HG03060 (cell line): ENCODE results near the gene ST14.

Experiments used
- ATAC-seq: cut with Tn5 transposase; IDR thresholded peaks from one replicate; pipeline ENCODE4 v1.9.1; 2021; ENCODE audit warnings: low read depth, moderate number of reproducible peaks; ENCODE audit not compliant: unreplicated experiment

The ST14 gene

DNA sequence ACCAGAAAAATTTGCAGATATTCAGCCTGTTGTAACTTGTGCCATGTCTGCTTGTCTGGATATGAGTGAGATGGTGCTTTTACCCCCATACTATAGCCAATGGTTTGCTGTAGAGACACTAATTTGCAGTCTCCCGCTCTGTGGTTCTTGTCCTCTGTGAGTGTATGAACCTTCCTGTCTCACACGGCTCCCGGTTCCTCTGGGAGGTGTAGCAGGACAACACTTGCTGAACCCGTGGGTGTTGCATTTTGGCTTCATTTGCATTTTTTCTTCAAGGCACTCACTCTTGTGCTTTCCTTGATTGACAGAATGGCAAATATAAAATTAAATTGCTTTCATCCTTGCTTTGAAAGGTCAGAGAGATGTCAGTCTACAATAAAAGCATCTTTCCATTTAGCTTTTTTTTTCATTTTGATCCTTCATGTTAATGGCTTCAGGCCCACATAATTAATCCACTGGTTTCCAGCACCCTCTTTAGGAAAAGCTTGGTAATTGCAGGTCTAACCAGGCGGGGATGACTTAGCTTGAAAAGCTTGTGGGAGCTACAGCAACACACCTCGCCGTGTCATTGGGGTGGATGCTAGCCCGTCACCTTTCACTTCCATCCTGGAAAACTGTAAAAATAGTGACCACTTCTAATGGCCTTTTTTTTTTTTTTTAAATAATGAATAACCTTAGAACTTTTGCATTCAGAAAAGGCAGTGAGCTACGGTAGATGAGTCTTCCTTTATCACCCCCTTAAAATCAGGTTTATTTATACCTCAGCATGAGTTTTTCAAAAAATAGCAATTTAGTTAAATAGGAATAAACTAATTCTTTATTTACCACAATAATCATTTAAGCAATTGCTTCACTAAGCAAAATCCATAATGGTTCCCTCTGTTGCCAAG is 27.4 kb upstream of the ST14 start:
- no peak for ATAC-seq

DNA sequence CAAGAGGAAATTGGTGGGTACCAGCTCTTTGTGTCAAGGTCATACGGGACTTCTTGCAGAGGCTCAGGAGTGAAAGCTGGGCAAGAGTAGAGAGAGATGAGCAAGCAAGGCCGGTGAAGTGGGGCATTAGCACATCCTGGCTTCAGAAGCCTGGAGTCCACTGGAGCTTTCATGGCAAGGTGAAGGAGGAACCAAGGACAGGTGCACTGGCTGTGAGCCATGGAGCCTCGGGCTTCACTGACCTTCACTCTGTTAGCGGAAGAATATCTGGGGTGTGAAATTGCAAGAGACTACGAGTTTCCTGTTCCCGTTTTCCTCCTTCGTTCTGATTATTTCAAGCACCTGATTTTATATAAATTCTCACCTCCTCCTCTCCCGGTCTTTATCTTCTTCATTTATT is 25.9 kb upstream of the ST14 start:
- ATAC-seq = no peak

DNA sequence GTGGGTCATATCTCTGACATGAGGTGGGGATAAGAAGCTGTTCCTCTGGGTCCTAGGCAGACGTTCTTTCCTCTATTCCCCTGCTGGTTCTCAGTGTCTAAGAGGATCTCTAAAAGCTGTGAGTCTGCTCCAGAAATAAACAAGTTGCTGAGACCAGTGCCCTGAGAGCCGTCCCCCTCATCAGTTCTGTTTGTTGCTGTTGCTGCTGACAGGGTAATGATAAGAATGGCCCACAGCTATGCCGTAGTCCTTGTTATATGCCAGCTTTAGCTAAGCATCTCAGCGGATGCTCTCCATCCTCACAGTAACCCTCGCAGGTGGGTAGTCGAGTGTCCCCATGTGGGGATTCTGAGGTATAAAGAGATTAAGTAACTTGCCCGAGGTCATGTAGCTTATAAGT is 23.5 kb upstream of the ST14 start:
- ATAC-seq = no peak

DNA sequence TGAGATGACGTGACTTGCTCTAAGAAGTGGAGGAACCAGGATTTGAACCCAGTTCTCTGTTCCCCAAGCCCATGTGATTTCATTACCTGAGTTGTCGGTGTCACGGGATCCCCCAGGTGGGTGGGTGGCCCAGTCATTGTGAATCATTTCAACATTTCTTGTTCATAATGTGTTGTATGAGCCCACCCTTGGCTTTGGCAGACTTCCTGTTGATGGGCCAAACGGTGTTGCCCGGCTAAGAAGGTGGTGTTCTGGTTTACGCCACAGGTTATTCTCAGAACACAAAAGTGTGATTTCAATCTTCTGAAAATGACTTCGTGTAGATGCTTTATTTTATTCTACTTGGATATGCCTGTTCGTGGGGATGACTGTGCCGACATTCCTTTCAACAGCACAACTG is 21.6 kb upstream of the ST14 start:
- ATAC-seq = no peak

DNA sequence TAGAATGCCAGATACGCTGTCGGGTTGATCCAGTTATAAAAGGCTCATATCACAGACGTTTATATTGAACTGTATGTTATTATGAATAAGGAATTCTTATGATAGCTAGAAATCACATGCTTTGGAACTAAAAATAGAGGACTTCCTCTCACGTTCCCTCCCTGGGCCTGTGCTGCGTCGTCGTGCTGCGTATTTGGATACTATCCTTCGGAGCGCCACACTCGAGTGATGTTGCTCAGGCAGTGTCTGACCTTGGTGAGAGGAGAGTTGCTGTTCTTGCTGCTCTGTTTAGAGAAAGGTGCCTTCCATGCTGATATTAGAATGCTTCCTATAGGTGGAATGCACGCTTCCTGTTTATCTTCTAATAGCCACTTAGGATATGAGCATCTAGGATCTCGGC is 20.2 kb upstream of the ST14 start:
- ATAC-seq = no peak

DNA sequence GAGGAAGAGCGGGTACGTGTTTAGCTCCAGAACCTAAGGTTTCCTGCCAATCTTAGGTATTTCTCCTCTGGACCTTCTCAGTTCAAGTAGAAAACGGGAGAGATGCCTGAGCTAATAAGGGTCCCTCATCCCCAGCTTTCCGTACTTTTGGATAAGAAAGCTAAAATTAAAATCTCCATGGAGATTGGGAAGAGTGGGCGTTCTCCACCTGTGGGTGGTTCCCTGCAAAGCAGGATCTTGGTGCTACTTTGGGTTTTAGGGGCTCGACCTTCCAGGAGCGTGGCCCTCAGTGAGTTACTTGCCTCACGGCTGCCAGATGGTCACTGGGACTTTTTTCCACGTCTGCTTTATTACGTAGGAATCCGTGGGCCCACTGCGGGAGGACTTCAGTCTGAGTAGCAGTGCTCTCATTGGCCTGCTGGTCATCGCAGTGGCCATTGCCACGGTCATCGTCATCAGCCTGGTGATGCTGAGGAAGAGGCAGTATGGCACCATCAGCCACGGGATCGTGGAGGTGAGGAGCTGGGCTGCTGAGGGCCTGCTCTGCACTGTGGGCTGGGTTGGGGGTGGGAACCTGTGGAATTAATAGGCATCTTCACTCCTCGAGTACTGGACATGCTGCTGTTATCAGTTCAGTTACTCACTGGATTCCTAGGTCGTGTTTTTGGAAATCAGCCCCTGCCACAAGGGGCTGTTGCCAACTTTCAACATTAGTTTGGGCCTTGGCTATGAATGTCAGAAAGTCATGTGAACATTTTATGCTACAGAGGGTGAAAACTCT is 17.8 kb upstream of the ST14 start:
- no peak for ATAC-seq

DNA sequence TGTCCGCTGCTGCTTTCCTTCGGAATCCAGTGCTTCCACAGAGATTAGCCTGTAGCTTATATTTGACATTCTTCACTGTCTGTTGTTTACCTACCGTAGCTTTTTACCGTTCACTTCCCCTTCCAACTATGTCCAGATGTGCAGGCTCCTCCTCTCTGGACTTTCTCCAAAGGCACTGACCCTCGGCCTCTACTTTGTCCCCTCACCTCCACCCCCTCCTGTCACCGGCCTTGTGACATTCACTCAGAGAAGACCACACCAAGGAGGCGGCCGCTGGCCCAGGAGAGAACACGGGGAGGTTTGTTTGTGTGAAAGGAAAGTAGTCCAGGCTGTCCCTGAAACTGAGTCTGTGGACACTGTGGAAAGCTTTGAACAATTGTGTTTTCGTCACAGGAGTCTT is 15.4 kb upstream of the ST14 start:
- ATAC-seq = no peak

DNA sequence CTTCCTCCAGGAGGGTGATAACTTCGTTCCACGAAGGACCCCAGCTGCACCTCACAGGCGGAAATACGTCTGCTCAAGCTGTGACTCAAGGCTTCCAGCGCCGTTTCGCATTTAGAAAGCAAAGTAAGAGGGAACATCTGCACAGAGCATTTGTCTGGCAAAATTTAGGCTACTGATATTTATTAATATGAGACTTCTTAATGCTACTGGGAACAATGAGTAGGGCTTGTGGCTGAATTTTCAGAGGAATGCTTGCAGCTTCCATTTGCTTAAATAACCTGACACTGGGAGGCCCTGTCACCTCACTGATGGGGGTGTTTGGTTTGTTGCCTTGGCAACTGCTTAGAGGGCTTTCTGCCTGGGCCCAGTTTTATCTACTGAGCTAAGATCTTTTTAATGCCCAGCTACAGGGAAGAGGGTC is 14.7 kb upstream of the ST14 start:
- ATAC-seq = no peak

DNA sequence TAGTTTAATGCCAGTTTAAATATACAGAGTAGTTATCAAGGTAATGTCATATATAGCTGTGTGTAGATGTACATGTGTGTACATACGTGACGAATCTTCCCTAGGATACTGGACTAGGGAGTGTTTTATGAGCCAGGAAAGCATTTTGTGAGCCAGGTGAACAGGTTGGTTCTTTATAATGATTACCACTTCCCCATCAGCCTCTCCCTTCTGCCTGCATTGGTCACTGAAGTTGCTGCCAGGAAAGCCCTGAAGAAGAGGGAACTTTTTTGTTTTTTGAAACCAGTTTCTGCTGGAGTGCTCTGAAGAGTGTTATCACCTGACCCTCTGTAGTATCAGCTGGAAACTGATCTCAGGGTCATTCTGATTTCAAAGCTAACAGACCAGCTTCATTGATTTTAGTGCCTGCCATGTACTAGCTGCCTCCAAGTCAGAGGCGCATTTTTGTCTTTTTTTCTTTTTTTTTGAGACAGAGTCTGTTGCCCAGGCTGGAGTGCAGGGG is 14.2 kb upstream of the ST14 start:
- ATAC-seq = no peak

DNA sequence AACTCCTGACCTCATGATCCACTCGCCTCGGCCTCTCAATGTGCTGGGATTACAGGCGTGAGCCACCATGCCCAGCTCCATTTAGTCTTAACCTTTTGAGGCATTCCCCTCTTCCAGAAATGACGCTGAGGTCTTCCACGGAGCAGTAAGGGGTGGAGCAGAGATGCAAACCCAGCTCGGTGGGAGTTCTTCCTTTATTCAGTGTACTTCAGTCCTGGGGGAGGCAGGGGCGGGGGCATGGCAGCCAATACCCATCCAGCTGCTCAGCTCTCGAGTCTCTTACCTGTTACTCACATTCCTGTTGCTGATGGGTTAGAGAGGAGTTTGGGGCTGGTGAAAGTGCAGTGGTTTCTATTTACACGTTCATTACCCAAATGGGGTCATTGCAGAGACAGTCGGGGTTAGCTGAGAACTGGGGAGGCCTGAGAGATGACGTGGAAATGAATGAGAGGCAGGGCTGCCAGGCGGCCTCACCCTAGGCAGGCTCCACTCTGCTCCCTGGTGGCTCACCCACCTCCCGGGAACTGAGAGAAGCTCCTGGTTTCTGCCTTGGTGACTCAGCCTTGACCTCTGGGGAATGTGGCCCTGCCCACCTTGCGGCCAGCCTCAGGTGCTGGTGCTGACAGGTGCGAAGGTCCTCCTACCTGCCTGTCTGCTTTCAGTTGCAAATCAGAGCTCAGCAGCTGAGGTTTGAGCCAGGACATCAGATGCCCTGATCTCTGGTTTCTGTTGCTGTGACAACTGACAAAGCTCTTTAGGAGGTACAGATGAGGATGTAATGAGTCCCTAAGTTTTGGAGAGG is 13.4 kb upstream of the ST14 start:
- no peak for ATAC-seq

DNA sequence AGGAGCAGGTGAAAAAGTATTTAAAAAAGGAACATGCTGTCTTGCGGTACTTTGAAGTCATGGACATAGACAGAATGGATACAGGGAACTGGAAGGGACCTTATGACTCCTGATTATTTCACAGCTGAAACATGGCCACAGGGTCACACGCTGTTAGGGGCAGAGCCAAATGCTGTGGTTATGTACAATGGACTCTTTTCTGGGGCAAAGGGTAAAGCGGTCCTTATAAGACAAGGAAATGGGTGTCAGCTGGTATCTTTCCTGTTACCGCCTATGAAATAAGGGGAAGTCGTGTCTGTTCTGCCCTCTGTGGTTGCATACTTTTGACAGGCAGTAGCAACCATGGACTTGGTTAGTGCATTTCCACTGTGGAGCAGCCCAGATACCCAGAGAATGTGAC is 12.8 kb upstream of the ST14 start:
- no peak for ATAC-seq

DNA sequence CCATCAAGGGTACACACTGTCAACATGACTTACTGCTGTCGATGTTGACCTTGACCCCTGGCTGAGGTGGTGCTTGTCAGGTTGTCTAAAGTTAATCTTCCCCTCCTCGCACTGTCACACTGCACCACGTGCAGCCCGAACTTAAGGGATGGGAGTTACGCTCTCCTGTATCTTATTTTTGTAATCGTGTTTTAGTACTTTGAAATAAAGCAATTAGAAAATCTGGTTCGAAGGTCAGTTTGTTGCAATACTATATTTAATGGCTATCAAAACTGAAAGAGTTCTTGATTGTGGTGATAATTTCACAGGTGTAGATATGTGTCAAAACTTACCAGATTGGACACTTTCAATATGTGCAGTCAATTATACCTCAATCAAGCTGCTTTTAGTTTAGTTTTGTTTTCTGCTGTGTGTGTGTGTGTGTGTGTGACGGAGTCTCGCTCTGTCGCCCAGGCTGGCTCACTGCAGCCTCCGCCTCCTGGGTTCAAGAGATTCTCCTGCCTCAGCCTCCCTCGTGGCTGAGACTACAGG is 10.7 kb upstream of the ST14 start:
- ATAC-seq = no peak

DNA sequence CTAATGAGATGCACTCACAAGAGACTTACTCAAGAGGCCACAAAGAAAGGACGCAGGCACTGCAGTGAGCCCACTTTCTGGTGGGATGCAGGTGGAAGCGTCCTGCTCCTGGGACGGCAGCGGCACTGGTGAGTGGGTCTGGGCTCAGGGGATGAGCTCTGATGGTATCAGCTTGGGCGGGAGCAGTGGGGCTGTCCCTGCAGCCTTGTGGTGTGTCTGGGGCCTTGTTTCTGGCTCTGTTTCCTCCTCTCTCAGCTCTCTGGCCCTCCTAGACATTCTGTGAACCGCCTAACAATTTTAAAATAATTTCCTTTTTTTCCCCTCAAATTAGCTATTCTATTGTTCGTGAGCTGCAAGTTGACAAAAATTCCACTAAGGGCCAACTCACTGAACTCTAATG is 8.8 kb upstream of the ST14 start:
- ATAC-seq = no peak

DNA sequence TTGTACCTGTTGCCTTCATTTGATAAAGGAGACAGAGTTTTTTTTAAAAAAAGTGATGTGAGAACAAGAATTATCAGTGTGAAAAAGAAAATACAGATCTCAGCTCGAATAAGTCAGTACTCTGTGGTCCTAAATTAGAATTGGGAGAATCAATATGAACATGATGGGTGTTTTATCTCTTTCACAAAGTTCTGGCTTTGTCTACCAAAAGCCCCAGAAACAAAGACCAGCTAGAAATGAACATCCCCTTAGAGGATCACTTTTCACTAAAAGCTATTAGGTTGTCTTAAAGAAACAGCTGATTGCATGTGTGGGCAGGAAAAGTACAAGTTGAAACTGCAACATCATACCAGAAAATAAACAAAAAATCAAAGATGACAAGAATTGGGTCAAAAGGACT is 8.4 kb upstream of the ST14 start:
- ATAC-seq = no peak

DNA sequence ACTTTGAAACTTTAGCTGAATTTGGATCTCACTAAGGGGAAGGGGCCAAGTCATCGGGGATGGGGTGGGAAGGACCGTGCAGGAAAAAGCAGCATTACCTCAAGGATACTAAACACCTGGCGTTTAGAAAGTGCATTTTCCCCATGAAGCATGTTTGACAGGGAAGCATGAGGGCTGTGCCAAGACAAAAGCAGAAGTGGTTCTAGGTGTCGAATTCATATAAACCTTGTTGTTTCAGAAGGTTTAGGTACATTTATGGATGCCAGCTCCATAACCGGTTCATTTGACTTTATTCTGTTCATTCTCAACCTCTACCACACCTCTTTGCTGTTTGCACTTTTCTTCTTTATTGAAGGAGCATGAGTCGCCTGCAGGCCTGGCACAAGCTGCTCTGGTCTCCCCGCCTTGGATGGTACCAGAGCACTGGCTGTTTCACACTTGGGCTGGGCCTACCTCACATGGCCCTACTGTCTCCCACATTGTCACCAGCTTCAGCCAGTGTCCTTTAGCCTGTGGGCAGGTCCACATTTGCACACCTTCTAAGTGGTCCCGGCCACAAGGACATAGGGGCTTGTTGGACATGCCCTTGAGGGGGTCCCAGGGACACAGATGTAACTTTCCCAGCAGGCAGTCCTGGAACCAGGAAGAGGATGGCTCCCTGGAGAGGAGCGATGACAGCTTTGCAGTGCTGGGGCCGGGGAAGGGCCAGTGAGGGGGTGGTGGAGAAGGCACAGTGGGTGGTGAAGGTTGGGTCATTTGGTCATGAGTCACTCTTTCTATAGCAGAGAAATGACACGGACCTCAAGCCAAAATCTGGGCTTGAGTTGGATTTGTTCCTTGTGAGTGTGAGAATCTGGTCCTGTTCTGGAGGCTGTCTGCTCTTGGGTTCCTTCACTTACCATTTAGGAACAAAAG is 3.2 kb upstream of the ST14 start:
- no peak for ATAC-seq

DNA sequence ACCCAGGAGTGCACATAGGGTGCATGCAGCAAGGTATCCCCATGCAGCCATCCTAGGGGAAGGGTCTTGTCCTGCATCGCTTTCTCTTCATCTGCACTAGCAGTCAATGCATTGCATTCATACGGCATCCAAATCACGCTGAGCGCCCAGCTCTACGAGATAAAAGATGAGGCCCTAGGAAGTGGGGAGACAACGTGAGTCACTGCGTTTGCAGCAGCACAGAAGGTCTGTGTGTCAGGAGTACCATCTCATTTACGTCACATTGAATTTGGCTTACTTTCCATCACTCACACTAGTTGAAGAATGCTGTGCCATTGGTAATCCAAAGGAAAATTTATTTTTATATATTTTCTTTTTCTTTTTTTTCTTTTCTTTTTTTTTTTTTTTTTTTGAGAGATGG is 2.5 kb upstream of the ST14 start:
- no peak for ATAC-seq

DNA sequence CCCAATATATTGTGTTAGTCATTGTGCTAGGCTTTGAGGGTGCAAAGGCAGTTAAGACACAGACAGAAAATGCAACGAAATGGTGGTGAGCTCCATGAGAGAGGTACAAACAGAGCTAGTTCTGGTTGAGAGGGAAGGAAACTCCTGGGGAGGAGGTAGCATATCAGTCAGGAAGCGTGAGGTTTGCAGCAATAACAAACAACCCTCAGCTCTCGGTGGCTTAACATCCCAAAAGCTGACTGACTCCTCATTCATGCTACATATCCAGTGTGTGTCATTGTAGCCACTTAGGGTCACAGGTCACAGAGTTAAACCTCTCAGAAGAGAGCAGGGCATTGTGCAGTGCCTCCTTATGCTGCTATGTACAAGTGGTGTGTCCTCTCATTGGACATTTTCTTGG is 1.7 kb upstream of the ST14 start:
- no peak for ATAC-seq

DNA sequence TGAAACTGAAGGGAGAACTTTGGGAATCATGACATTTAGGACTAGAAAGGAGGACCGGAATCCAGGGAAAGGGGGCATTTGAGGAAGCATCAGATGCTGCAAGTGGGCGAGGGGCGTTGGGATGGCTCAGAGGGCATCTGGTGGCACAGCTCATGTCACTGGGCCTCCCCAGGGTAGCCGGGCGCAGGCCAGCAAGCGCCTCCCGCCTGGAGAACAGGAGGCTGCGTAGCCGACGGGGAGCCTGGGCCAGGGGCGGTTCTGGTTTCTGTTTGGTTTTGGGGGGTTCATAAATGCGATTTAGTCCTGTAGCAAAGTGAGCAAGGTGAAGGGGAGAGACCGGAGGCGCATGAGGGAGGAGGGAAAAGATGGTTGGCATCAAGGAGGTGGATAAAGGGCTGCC is 443 bp upstream of the ST14 start:
- no peak for ATAC-seq

DNA sequence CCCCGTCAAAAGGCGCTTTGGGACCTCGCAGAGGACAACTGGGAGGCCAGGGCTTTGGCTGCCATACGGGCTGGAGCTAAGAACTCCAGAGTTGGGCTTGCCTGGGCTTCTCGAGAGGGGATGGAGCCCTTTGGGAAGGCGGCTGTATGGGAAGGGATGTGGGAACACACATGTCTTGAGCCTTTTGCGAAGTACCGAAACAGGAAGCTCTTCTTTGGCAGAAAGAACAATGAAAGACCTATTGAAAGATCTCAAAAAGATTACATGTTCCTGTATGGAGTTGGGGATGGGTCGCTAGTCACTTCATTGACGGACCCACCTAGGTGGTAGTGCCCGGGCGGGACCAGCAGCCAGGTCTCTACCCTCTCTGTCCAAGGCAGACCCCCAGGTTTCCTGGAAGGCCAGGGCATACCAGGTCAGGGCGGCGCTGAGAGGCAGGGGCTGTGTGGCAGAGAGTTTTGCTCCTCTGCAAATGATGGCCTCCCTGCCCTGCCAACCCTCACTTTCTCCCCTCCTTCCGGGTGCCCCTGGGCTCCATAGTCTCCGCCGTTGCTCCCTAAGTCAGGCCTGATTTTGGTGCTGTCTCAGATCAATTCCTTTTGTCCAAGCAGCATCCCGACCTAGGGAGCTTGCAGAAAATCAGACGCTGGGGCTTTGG is 1.0 kb downstream of the ST14 start:
- no peak for ATAC-seq
